CD14-positive monocyte (primary cell): ENCODE data around the gene RTL10. TPM values are rescaled to one million over a fixed set of nuclear protein-coding genes. Genes with fewer than 3 reads are reported as not detected.
A peak's percentile ranks its signal among the peaks of the same experiment; 100 is the strongest.

ENCODE experiments used
- DNase-seq, 3 donors: peaks; one replicate each; pipeline ENCODE4 v3.0.0-alpha.2; 2011 to 2022
- H2AFZ ChIP-seq: 2 replicates; pipeline ENCODE4 v1.6.0; 2012; ENCODE audit warnings: mild to moderate bottlenecking, low read depth, low read length, inconsistent platforms; ENCODE audit not compliant: insufficient read depth, poor library complexity, severe bottlenecking
- H3K27ac ChIP-seq, 2 donors: 1 replicate in 1 of 2; 2 replicates in 1 of 2; pipeline ENCODE4 v1.5.1; 2012 to 2013; ENCODE audit warnings: low read length in 2 of 2, control low read depth in 1 of 2, inconsistent platforms in 1 of 2, low read depth in 1 of 2, mild to moderate bottlenecking in 1 of 2
- H3K27me3 ChIP-seq, 2 donors: one replicate each; pipeline versions ENCODE4 v1.6.0 to v1.6.1; 2011 to 2013; ENCODE audit warnings: low read length in 2 of 2; ENCODE audit not compliant: control insufficient read depth in 2 of 2, insufficient read depth in 2 of 2
- H3K36me3 ChIP-seq, 2 donors: replicated peaks in 1 of 2; 1 replicate in 1 of 2; 2 replicates in 1 of 2; pipeline versions ENCODE4 v1.5.1 to v1.6.1; 2012 to 2013; ENCODE audit warnings: low read length in 2 of 2, control low read depth in 1 of 2, inconsistent platforms in 1 of 2, mild to moderate bottlenecking in 1 of 2; ENCODE audit not compliant: insufficient read depth in 2 of 2, control insufficient read depth in 1 of 2
- H3K4me1 ChIP-seq, 2 donors: 1 replicate in 1 of 2; 2 replicates in 1 of 2; pipeline versions ENCODE4 v1.5.1 to v1.6.1; 2012 to 2013; ENCODE audit warnings: low read length in 2 of 2, control low read depth in 1 of 2, inconsistent platforms in 1 of 2, mild to moderate bottlenecking in 1 of 2, moderate library complexity in 1 of 2; ENCODE audit not compliant: insufficient read depth in 2 of 2, control insufficient read depth in 1 of 2
- H3K4me2 ChIP-seq: replicated peaks from 2 replicates; pipeline ENCODE3; 2012; ENCODE audit warnings: low read length, moderate library complexity, mild to moderate bottlenecking; ENCODE audit not compliant: poor library complexity, severe bottlenecking; ENCODE audit errors: extremely low read depth
- H3K4me3 ChIP-seq, 3 experiments: fragments of 200-600 bp in 1 of 3; sonication (generic) in 1 of 3; replicated peaks in 1 of 3; 1 replicate in 2 of 3; 2 replicates in 1 of 3; pipeline ENCODE4 v1.5.1; 2011 to 2013; ENCODE audit warnings: low read length in 3 of 3, mild to moderate bottlenecking in 3 of 3, control low read depth in 2 of 3, low read depth in 2 of 3, inconsistent platforms in 1 of 3, moderate library complexity in 1 of 3
- H3K79me2 ChIP-seq: 2 replicates; pipeline ENCODE4 v1.6.0; 2012; ENCODE audit warnings: mild to moderate bottlenecking, control low read depth, inconsistent platforms, low read length, moderate library complexity; ENCODE audit not compliant: insufficient read depth
- H3K9ac ChIP-seq: 2 replicates; pipeline ENCODE4 v1.6.0; 2017; ENCODE audit warnings: low read length, mild to moderate bottlenecking; ENCODE audit not compliant: insufficient read depth, poor library complexity, severe bottlenecking
- H3K9me3 ChIP-seq, 2 donors: replicated peaks in 1 of 2; 1 replicate in 1 of 2; 2 replicates in 1 of 2; pipeline versions ENCODE4 v1.5.1 to v1.6.1; 2012 to 2013; ENCODE audit warnings: low read length in 2 of 2, control low read depth in 1 of 2; ENCODE audit not compliant: control insufficient read depth in 1 of 2, insufficient read depth in 1 of 2
- H4K20me1 ChIP-seq: 2 replicates; pipeline ENCODE4 v1.6.0; 2012; ENCODE audit warnings: mild to moderate bottlenecking, low read length, control low read depth, moderate library complexity; ENCODE audit not compliant: insufficient read depth
- H3K27ac Mint-ChIP-seq, 7 donors: one replicate each; pipeline ENCODE4 v1.8.0; 2020; ENCODE audit warnings: mild to moderate bottlenecking in 7 of 7, mixed read lengths in 7 of 7, moderate library complexity in 6 of 7, inconsistent platforms in 2 of 7
- H3K27me3 Mint-ChIP-seq, 3 donors: one replicate each; pipeline ENCODE4 v1.8.0; 2021 to 2022; ENCODE audit warnings: low read depth in 3 of 3, mild to moderate bottlenecking in 3 of 3, mixed read lengths in 3 of 3, moderate library complexity in 3 of 3, inconsistent platforms in 1 of 3
- H3K36me3 Mint-ChIP-seq, 2 donors: one replicate each; pipeline ENCODE4 v1.8.0; 2020; ENCODE audit warnings: mixed read lengths in 2 of 2, inconsistent platforms in 1 of 2, mild to moderate bottlenecking in 1 of 2
- H3K4me1 Mint-ChIP-seq: one replicate; pipeline ENCODE4 v1.8.0; 2020; ENCODE audit warnings: mild to moderate bottlenecking, mixed read lengths
- H3K4me3 Mint-ChIP-seq, 2 donors: one replicate each; pipeline ENCODE4 v1.8.0; 2020; ENCODE audit warnings: mild to moderate bottlenecking in 2 of 2, mixed read lengths in 2 of 2, moderate library complexity in 1 of 2
- H3K9me3 Mint-ChIP-seq, 7 donors: one replicate each; pipeline ENCODE4 v1.8.0; 2020 to 2022; ENCODE audit warnings: mixed read lengths in 7 of 7, mild to moderate bottlenecking in 6 of 7, moderate library complexity in 6 of 7, inconsistent platforms in 2 of 7
- WGBS: methylation state at CpG from one replicate; pipeline ENCODE4 v1.1.5; 2013; ENCODE audit warnings: missing lambda C conversion rate; ENCODE audit not compliant: insufficient coverage; 5-methylcytosine and 5-hydroxymethylcytosine counted together
- intact Hi-C, 2 donors: fragments of 100-400 bp; cut with micrococcal nuclease; formaldehyde crosslinking; loops; one replicate each; pipeline versions ENCODE4 v1.15.0 to v1.15.1; 2023
- polyA plus RNA-seq, 3 donors: library from polyadenylated mRNA; depleted of rRNA in 1 of 3; unstranded in 2 of 3; stranded (reverse) in 1 of 3; fragments of 300-500 nt in 2 of 3; fragments of >200 nt in 1 of 3; fragmentation: Illumina TruSeq in 2 of 3; gene quantifications; 1 replicate in 2 of 3; 2 replicates in 1 of 3; pipeline ENCODE4 v1.2.3, GENCODE V29; 2012 to 2021
- TF ChIP-seq, protein P1 (sequence below): fragments of 200-600 bp; IDR thresholded peaks from one replicate; pipeline ENCODE4 v1.8.0; 2022; ENCODE audit warnings: antibody characterized with exemption, mild to moderate bottlenecking

The RTL10 gene
- polyA plus RNA-seq, 3 donors = 1.4 to 6.5 (median 1.5) TPM

DNA sequence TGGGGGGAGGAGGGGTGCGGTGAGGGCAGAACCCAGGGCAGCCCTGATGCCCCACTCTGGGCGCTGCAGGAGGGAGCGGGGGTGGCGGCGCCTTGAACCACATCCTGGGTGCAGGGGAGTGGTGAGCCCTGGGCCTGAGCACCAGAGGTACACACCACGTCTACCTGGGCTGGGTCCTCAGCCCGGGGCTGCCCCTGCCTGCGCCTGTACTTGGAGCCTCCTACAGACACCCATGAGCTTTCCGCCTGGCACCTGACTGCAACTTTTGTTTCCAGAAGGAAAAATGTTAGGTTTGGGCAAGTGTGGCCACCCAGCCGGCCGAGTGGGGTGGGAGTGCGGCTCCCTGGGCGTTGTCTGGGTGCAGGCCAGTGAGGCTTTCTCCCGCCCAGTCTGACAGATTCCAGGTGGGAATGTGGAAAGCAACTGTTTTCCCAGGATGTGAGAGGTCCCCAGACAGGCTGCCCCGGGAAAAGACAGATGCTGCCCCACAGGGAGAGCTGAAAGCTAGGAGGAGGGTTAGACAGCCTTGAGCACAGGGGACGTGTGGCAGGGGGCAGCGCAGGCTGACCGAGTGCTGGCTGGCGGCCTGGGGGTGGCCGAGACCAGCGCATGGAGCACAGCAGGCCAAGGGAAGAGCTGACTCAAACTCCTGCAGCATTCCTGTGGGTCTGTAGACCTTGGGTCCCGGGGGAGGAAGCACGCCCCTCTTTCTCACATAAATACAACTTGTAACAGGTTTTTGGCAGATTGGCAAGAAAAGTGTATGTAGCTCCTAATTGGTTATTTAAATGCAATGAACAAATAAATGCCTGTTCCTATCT lies 44.1 kb downstream of the RTL10 start:
- TF ChIP-seq, protein P1, sequence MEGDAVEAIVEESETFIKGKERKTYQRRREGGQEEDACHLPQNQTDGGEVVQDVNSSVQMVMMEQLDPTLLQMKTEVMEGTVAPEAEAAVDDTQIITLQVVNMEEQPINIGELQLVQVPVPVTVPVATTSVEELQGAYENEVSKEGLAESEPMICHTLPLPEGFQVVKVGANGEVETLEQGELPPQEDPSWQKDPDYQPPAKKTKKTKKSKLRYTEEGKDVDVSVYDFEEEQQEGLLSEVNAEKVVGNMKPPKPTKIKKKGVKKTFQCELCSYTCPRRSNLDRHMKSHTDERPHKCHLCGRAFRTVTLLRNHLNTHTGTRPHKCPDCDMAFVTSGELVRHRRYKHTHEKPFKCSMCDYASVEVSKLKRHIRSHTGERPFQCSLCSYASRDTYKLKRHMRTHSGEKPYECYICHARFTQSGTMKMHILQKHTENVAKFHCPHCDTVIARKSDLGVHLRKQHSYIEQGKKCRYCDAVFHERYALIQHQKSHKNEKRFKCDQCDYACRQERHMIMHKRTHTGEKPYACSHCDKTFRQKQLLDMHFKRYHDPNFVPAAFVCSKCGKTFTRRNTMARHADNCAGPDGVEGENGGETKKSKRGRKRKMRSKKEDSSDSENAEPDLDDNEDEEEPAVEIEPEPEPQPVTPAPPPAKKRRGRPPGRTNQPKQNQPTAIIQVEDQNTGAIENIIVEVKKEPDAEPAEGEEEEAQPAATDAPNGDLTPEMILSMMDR = no peak
- no peaks in the 10 kb centered on the region for H4K20me1 ChIP-seq
- no peaks in the 10 kb centered on the region for H3K79me2 ChIP-seq
- H3K36me3 Mint-ChIP-seq = no peaks in the 10 kb centered on the region
- H3K4me3 Mint-ChIP-seq = peak overlapping the region in 1 of 2 donors; percentile 24
- no peak overlapping the region for H3K27ac Mint-ChIP-seq
- H3K9me3 ChIP-seq = no peaks in the 10 kb centered on the region
- intact Hi-C loops = no loop called here
- no peak overlapping the region for H3K27ac ChIP-seq
- H2AFZ ChIP-seq = no peak overlapping the region
- peaks cover 0 to 4% (median 0%) of the 10 kb centered on the region in 7 donors for H3K9me3 Mint-ChIP-seq
- peaks cover 0 to 4% (median 0%) of the 10 kb centered on the region in 3 donors for H3K27me3 Mint-ChIP-seq
- no peak overlapping the region for H3K9ac ChIP-seq
- 99% methylated on average over 15 of the region's 23 CpGs for WGBS
- H3K4me2 ChIP-seq = no peak overlapping the region
- DNase-seq = no peak
- no peaks in the 10 kb centered on the region for H3K4me1 Mint-ChIP-seq
- H3K4me3 ChIP-seq = no peak overlapping the region
- H3K36me3 ChIP-seq = no peaks in the 10 kb centered on the region
- no peaks in the 10 kb centered on the region for H3K4me1 ChIP-seq
- no peaks in the 10 kb centered on the region for H3K27me3 ChIP-seq

DNA sequence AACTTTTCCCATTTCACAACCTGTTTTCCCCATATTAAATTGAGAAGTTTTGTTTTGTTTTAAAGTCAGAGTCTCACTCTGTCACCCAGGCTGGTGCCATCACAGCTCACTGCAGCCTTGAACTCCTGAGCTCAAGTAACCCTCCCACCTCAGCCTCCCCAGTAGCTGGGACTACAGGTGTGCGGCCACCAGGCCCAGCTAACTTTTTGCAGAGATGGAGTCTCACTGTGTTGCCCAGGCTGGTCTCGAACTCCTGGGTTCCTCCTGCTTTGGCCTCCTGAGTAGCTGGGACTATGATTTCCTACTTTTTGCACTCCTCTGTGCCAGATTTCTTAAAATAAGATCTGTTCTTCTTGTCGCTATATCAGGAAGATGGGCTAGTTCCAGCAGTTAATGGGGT lies 44.9 kb downstream of the RTL10 start:
- Histone ChIP-seq H3K27ac (no peak overlapping the region), H3K36me3 (no peaks in the 10 kb centered on the region), H3K79me2 (no peaks in the 10 kb centered on the region), H3K27me3 (no peaks in the 10 kb centered on the region), H3K9ac (no peak overlapping the region), H3K4me3 (no peak overlapping the region), H3K4me2 (no peak overlapping the region), H3K9me3 (no peaks in the 10 kb centered on the region), H3K4me1 (no peaks in the 10 kb centered on the region), H4K20me1 (no peaks in the 10 kb centered on the region), H2AFZ (no peak overlapping the region)
- Mint-ChIP-seq H3K36me3 (no peaks in the 10 kb centered on the region), H3K27ac (no peak overlapping the region), H3K27me3 (peaks cover 0 to 4% (median 0%) of the 10 kb centered on the region in 3 donors), H3K4me1 (no peaks in the 10 kb centered on the region), H3K9me3 (peaks cover 0 to 4% (median 0%) of the 10 kb centered on the region in 7 donors), H3K4me3 (no peak overlapping the region)
- no peak for DNase-seq
- 96% methylated on average over 2 of the region's 3 CpGs for WGBS
- TF ChIP-seq, protein P1 = no peak
- intact Hi-C loops = no loop called here
